Ishikawa (cell line): ENCODE results near the gene TMCC1.

Experiments used
- CREB1 ChIP-seq: IDR thresholded peaks from 2 replicates; pipeline ENCODE4 v1.6.1; 2012; ENCODE audit warnings: low read depth
- EGR1 ChIP-seq: IDR thresholded peaks from 2 replicates; pipeline ENCODE4 v1.6.1; 2012
- EP300 ChIP-seq: IDR thresholded peaks from 2 replicates; pipeline ENCODE4 v1.6.1; 2012; ENCODE audit warnings: borderline replicate concordance
- FOXM1 ChIP-seq: IDR thresholded peaks from 2 replicates; pipeline ENCODE4 v1.6.1; 2012; ENCODE audit warnings: low read depth, borderline replicate concordance
- NFIC ChIP-seq: IDR thresholded peaks from 2 replicates; pipeline ENCODE4 v1.6.1; 2012
- TCF12 ChIP-seq: IDR thresholded peaks from 2 replicates; pipeline ENCODE4 v1.6.1; 2012; ENCODE audit warnings: low read depth
- TEAD4 ChIP-seq: IDR thresholded peaks from 2 replicates; pipeline ENCODE4 v1.6.1; 2012
- YY1 ChIP-seq: IDR thresholded peaks from 2 replicates; pipeline ENCODE4 v1.6.1; 2012; ENCODE audit warnings: low read depth
- ZBTB7A ChIP-seq: IDR thresholded peaks from 2 replicates; pipeline ENCODE4 v1.6.1; 2012; ENCODE audit warnings: low read depth
- TF ChIP-seq, protein P1 (sequence below): IDR thresholded peaks from 2 replicates; pipeline ENCODE4 v1.6.1; 2012; ENCODE audit warnings: low read depth, mild to moderate bottlenecking

DNA sequence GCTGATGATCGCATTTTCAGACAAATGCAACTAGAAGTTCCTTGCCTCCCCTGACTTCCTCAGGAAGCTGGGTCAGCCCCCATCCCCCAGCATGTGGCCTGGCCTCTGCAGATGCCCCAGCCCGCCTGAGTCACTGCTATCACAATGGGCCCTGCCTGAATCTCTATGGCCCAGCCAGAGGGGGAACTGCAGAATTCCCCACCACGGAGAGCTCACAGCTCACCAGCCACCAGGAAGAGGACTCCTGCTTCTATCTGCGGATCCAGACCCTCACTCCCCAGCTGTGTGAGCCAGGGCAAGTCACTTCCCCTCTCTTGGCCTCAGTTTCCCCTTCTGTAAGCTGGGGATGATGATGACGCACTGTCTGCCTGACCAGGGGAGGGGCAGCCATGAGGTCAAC, 293.9 kb downstream of the TMCC1 start:
- TF ChIP-seq TEAD4 (no peak), CREB1 (no peak), FOXM1 (no peak), TCF12 (no peak), YY1 (no peak), EGR1 (no peak), ZBTB7A (no peak), EP300 (no peak), NFIC (no peak)
- TF ChIP-seq, protein P1, sequence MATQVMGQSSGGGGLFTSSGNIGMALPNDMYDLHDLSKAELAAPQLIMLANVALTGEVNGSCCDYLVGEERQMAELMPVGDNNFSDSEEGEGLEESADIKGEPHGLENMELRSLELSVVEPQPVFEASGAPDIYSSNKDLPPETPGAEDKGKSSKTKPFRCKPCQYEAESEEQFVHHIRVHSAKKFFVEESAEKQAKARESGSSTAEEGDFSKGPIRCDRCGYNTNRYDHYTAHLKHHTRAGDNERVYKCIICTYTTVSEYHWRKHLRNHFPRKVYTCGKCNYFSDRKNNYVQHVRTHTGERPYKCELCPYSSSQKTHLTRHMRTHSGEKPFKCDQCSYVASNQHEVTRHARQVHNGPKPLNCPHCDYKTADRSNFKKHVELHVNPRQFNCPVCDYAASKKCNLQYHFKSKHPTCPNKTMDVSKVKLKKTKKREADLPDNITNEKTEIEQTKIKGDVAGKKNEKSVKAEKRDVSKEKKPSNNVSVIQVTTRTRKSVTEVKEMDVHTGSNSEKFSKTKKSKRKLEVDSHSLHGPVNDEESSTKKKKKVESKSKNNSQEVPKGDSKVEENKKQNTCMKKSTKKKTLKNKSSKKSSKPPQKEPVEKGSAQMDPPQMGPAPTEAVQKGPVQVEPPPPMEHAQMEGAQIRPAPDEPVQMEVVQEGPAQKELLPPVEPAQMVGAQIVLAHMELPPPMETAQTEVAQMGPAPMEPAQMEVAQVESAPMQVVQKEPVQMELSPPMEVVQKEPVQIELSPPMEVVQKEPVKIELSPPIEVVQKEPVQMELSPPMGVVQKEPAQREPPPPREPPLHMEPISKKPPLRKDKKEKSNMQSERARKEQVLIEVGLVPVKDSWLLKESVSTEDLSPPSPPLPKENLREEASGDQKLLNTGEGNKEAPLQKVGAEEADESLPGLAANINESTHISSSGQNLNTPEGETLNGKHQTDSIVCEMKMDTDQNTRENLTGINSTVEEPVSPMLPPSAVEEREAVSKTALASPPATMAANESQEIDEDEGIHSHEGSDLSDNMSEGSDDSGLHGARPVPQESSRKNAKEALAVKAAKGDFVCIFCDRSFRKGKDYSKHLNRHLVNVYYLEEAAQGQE: no peak
